ENCODE data around the gene IHH.
A peak's percentile ranks its signal among the peaks of the same experiment; 100 is the strongest.

The IHH gene

DNA sequence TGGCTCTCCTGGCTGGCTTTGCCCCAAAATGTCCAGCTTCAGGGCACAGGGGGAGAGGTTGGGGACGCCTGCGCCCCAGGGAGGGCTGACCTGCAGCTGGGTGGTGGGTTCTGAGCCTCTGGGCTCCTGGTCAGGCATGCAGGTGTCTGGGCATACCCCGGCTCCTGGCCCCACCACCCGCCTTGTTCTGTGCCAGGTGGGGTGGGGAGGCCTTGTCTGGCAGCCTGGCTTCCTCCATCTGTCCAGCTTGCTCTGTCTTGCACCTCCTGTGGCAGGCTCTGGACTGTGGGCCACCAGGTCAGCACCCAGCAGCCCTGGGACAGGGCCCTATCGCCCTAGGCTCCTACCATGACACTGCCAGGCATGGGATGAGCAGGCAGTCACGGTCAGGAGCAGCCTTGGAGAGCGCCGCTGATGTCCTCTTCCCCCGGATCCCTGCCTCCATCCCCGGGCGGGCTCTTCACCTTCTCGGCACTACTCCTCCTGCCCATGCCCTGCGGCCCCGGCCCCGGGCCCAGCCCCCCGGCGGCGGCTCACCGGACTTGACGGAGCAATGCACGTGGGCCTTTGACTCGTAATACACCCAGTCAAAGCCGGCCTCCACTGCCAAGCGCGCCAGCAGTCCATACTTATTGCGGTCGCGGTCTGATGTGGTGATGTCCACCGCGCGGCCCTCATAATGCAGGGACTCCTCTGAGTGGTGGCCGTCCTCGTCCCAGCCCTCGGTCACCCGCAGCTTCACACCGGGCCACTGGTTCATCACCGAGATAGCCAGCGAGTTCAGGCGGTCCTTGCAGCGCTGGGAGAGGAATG, 3.6 kb downstream of the IHH start:
- Histone ChIP-seq H3K4me3 (ENCODE audit: low read length in 2 of 2) (peak overlapping the region; percentile 22 to 55), H3K27ac (ENCODE audit: low read length) (no peak overlapping the region), H3K36me3 (ENCODE audit: control insufficient read depth in 2 of 2, insufficient read depth in 2 of 2, low read length in 2 of 2) (no peaks in the 10 kb centered on the region), H3K9ac (ENCODE audit: low read length in 2 of 2) (no peak overlapping the region), H3K4me1 (ENCODE audit: control insufficient read depth, insufficient read depth, low read length) (peaks cover 37% of the 10 kb centered on the region), H3K9me3 (ENCODE audit: control insufficient read depth in 2 of 2, low read length in 2 of 2) (no peaks in the 10 kb centered on the region), H3K27me3 (ENCODE audit: control insufficient read depth in 1 of 2, insufficient read depth in 2 of 2, low read length in 2 of 2) (peaks cover 55 to 63% of the 10 kb centered on the region in 2 donors)

DNA sequence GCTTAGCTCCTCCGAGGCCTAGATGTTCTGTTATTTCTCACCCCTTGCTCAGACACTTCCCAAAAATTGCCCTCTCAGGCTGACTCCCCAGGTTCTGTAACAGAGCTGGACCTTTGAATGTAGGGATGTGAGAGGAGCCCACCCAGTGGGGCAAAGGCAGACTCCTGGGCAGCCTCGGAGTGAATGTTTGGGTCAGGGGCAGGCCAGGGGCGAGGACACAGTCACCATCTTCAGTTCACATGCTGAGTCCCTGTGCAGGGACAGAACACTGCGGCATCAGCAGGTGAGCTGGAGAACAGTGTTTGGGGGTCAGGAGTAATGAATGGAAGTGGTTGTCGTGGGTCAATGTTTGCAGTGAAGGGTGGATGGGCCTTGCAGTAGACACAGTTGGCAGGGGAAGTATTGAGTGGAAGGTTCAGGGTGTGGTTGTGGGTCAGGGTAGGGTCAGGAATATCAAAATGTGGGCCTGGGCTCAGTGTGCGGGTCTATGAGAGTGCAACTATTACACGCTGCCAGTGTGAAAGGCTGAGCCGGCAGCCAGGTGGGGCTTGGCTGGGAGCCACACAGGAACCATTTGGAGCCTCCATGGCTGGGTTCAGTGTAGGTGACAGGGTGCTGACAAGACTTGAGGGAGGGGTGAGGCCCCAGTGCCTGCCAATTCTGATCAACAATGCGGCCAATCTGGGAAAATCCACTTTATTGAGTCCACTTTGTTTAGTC, 4.4 kb downstream of the IHH start:
- Histone ChIP-seq H3K9me3 (ENCODE audit: control insufficient read depth in 2 of 2, low read length in 2 of 2) (no peaks in the 10 kb centered on the region), H3K4me3 (ENCODE audit: low read length in 2 of 2) (no peak overlapping the region), H3K27ac (ENCODE audit: low read length) (no peak overlapping the region), H3K9ac (ENCODE audit: low read length in 2 of 2) (no peak overlapping the region), H3K36me3 (ENCODE audit: control insufficient read depth in 2 of 2, insufficient read depth in 2 of 2, low read length in 2 of 2) (no peaks in the 10 kb centered on the region), H3K4me1 (ENCODE audit: control insufficient read depth, insufficient read depth, low read length) (peaks cover 37% of the 10 kb centered on the region), H3K27me3 (ENCODE audit: control insufficient read depth in 1 of 2, insufficient read depth in 2 of 2, low read length in 2 of 2) (peaks cover 50 to 55% of the 10 kb centered on the region in 2 donors)

- peaks cover 31% of the 10 kb centered on the region for H3K4me1 ChIP-seq (ENCODE audit: control insufficient read depth, insufficient read depth, low read length)
- H3K4me3 ChIP-seq (ENCODE audit: low read length in 2 of 2): no peak overlapping the region
- H3K27me3 ChIP-seq (ENCODE audit: control insufficient read depth in 1 of 2, insufficient read depth in 2 of 2, low read length in 2 of 2): peaks cover 50 to 53% of the 10 kb centered on the region in 2 donors
- no peak overlapping the region for H3K9ac ChIP-seq (ENCODE audit: low read length in 2 of 2)
- no peak overlapping the region for H3K27ac ChIP-seq (ENCODE audit: low read length)
- no peaks in the 10 kb centered on the region for H3K9me3 ChIP-seq (ENCODE audit: control insufficient read depth in 2 of 2, low read length in 2 of 2)
- no peaks in the 10 kb centered on the region for H3K36me3 ChIP-seq (ENCODE audit: control insufficient read depth in 2 of 2, insufficient read depth in 2 of 2, low read length in 2 of 2)
These were observed 5.5 kb downstream of the IHH start for GRCh38 chr2:219054956-219055903.

DNA sequence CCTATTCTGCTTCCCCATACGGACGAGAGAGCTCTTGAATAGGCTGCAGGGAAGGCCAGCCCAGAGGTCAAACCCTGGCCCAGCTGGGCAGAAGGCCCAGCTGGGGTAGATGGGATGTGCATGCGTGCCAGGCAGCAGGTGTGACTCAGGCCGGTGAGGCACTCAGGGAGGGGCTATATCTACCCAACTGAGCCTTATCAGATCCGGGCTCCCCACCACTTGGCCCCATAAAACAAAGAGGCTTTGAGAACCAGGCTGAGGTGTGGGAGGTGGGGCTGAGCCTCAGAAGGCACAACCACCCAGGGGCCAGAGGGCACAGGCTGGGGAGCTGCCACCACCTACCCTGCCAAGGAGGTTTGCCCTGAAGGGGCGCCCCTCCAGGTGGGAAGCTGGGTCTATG, 11.4 kb downstream of the IHH start:
- peaks cover 29 to 37% of the 10 kb centered on the region in 2 donors for H3K27me3 ChIP-seq (ENCODE audit: control insufficient read depth in 1 of 2, insufficient read depth in 2 of 2, low read length in 2 of 2)
- H3K9ac ChIP-seq (ENCODE audit: low read length in 2 of 2): no peak overlapping the region
- no peak overlapping the region for H3K27ac ChIP-seq (ENCODE audit: low read length)
- H3K36me3 ChIP-seq (ENCODE audit: control insufficient read depth in 2 of 2, insufficient read depth in 2 of 2, low read length in 2 of 2): no peaks in the 10 kb centered on the region
- H3K4me1 ChIP-seq (ENCODE audit: control insufficient read depth, insufficient read depth, low read length): no peaks in the 10 kb centered on the region
- H3K4me3 ChIP-seq (ENCODE audit: low read length in 2 of 2): no peak overlapping the region
- no peaks in the 10 kb centered on the region for H3K9me3 ChIP-seq (ENCODE audit: control insufficient read depth in 2 of 2, low read length in 2 of 2)

DNA sequence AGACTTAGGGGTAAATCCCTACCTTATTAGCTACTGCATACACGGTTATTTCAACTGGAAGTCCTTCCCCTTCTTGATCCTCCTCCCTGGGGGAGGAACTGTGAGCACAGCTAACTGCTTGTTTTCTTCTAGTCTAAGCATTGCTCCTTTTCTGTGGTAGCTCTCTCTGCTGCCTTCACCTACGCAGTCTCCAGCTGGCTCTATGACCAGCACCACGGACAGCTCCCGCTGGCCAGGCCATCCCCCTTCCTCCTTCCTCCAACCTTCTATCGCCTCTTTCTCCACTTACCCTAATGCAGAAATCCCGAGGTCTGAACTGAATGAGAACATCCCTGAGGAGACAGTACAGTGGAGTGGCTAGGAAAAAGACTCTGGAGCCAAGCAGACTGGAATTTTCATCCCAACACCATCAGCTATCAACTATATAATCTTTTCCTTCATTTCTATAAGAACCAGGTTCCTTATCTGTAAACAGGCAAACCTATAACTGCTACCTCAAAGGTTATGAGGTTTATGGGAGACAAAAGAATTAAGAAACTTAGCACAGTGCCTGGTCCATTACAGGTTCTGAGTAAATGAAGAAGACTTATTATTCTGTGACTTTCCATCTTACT, 14.7 kb downstream of the IHH start:
- no peaks in the 10 kb centered on the region for H3K36me3 ChIP-seq (ENCODE audit: control insufficient read depth in 2 of 2, insufficient read depth in 2 of 2, low read length in 2 of 2)
- H3K4me3 ChIP-seq (ENCODE audit: low read length in 2 of 2): no peak overlapping the region
- H3K9me3 ChIP-seq (ENCODE audit: control insufficient read depth in 2 of 2, low read length in 2 of 2): no peaks in the 10 kb centered on the region
- no peak overlapping the region for H3K27ac ChIP-seq (ENCODE audit: low read length)
- H3K27me3 ChIP-seq (ENCODE audit: control insufficient read depth in 1 of 2, insufficient read depth in 2 of 2, low read length in 2 of 2): peaks cover 52 to 54% of the 10 kb centered on the region in 2 donors
- no peak overlapping the region for H3K9ac ChIP-seq (ENCODE audit: low read length in 2 of 2)
- no peaks in the 10 kb centered on the region for H3K4me1 ChIP-seq (ENCODE audit: control insufficient read depth, insufficient read depth, low read length)

GRCh38 chr2:219042750-219043149, 18.0 kb downstream of the IHH start:
- Histone ChIP-seq H3K27me3 (ENCODE audit: control insufficient read depth in 1 of 2, insufficient read depth in 2 of 2, low read length in 2 of 2) (peaks cover 42 to 59% of the 10 kb centered on the region in 2 donors), H3K9me3 (ENCODE audit: control insufficient read depth in 2 of 2, low read length in 2 of 2) (no peaks in the 10 kb centered on the region), H3K9ac (ENCODE audit: low read length in 2 of 2) (no peak overlapping the region), H3K27ac (ENCODE audit: low read length) (no peak overlapping the region), H3K4me3 (ENCODE audit: low read length in 2 of 2) (no peak overlapping the region), H3K36me3 (ENCODE audit: control insufficient read depth in 2 of 2, insufficient read depth in 2 of 2, low read length in 2 of 2) (no peaks in the 10 kb centered on the region), H3K4me1 (ENCODE audit: control insufficient read depth, insufficient read depth, low read length) (no peaks in the 10 kb centered on the region)

DNA sequence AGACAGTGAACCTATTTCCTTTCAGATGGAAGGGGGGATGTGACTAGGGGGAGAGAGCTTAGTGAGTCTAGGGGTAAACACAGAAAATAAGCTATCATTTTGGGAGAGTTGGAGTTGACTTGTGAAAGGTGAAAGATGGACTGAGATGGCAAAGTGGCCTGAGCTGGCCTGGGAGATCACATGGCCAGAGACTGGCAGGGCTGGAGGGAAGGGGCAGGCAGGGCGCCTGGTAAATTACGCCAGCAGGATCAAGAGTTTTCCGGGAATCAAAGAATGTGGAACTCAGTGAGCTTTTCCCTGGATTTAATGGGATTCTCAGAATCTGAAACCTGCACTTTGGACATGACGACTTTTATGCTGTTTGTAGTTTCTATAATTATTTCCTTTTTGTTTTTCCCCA, 18.6 kb downstream of the IHH start:
- no peaks in the 10 kb centered on the region for H3K4me1 ChIP-seq (ENCODE audit: control insufficient read depth, insufficient read depth, low read length)
- no peak overlapping the region for H3K4me3 ChIP-seq (ENCODE audit: low read length in 2 of 2)
- no peak overlapping the region for H3K27ac ChIP-seq (ENCODE audit: low read length)
- H3K27me3 ChIP-seq (ENCODE audit: control insufficient read depth in 1 of 2, insufficient read depth in 2 of 2, low read length in 2 of 2): peaks cover 42 to 60% of the 10 kb centered on the region in 2 donors
- H3K9ac ChIP-seq (ENCODE audit: low read length in 2 of 2): no peak overlapping the region
- no peaks in the 10 kb centered on the region for H3K36me3 ChIP-seq (ENCODE audit: control insufficient read depth in 2 of 2, insufficient read depth in 2 of 2, low read length in 2 of 2)
- H3K9me3 ChIP-seq (ENCODE audit: control insufficient read depth in 2 of 2, low read length in 2 of 2): no peaks in the 10 kb centered on the region

DNA sequence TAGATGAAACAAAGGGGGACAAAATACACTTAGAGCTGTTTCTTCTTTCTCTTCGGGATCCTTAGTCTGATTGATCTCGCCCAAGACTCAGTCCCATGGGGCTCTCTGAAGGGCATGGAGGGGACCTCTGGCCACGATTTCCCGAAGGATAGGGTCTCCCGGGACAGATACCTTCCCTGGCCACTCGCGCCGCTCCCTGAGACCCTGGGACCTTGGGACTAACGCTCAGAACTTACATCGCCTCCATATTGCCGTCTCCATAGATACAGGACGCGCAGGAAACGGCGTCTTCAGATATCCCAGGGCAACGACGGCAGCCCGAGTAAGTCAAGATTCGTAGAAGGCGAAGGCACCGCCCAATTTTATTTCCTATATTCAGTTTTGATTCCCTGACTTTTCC, 19.5 kb downstream of the IHH start, which contains the start of gene CFAP65:
TSS of gene CFAP65 (minus strand) at position 265 of the 400 bp plus-strand sequence. CDS start 2,468 bp downstream, outside the sequence.
- H3K27me3 ChIP-seq (ENCODE audit: control insufficient read depth in 1 of 2, insufficient read depth in 2 of 2, low read length in 2 of 2): peaks cover 43 to 60% of the 10 kb centered on the region in 2 donors
- no peaks in the 10 kb centered on the region for H3K9me3 ChIP-seq (ENCODE audit: control insufficient read depth in 2 of 2, low read length in 2 of 2)
- no peak within 1 kb of the TSS for H3K27ac ChIP-seq (ENCODE audit: low read length)
- peak within 1 kb of the TSS in 1 of 2 donors; percentile 47 for H3K4me3 ChIP-seq (ENCODE audit: low read length in 2 of 2)
- no peaks in the 10 kb centered on the region for H3K4me1 ChIP-seq (ENCODE audit: control insufficient read depth, insufficient read depth, low read length)
- no peak within 1 kb of the TSS for H3K9ac ChIP-seq (ENCODE audit: low read length in 2 of 2)
- no peaks in the 10 kb centered on the region for H3K36me3 ChIP-seq (ENCODE audit: control insufficient read depth in 2 of 2, insufficient read depth in 2 of 2, low read length in 2 of 2)

DNA sequence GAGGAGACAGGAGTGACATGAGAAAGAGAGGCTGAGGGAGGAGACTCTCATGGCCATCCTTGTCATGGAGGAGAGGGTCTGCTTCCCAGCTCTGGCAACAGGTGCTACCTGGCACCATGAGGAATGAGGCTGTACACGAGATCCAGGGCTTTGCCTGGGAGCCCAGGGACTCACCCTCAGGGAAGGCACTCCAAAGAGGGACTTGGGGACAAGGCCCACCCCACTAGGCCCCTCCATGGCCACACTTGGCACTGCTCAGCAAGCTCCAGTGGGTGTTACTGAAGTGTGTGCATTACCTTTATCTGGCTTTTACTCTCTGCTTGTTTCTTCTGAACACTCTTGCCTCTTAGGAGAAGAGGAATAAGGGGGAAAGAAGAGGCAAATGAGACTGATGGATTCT, 22.1 kb downstream of the IHH start:
- Histone ChIP-seq H3K4me3 (ENCODE audit: low read length in 2 of 2) (no peak overlapping the region), H3K36me3 (ENCODE audit: control insufficient read depth in 2 of 2, insufficient read depth in 2 of 2, low read length in 2 of 2) (no peaks in the 10 kb centered on the region), H3K27ac (ENCODE audit: low read length) (no peak overlapping the region), H3K4me1 (ENCODE audit: control insufficient read depth, insufficient read depth, low read length) (no peaks in the 10 kb centered on the region), H3K9me3 (ENCODE audit: control insufficient read depth in 2 of 2, low read length in 2 of 2) (no peaks in the 10 kb centered on the region), H3K9ac (ENCODE audit: low read length in 2 of 2) (no peak overlapping the region), H3K27me3 (ENCODE audit: control insufficient read depth in 1 of 2, insufficient read depth in 2 of 2, low read length in 2 of 2) (peaks cover 27 to 48% of the 10 kb centered on the region in 2 donors)

Data from stomach smooth muscle (tissue), 2 donors.